ENCODE results near the gene DCST1.
A peak's percentile ranks its signal among the peaks of the same experiment; 100 is the strongest.

Gene DCST1

GRCh38 chr1:155070158-155070621 lies 36.6 kb downstream of the DCST1 start:
- peaks cover 25% of the 10 kb centered on the region for H3K27me3 ChIP-seq (ENCODE audit: control insufficient read depth, insufficient read depth, low read length)
- peaks cover 25% of the 10 kb centered on the region for H3K36me3 ChIP-seq (ENCODE audit: control insufficient read depth, insufficient read depth, low read length)
- no peak overlapping the region for H3K9ac ChIP-seq (ENCODE audit: low read depth, low read length)
- H3K9me3 ChIP-seq (ENCODE audit: control insufficient read depth, insufficient read depth, low read length), result no peaks in the 10 kb centered on the region
- no peak overlapping the region for H3K27ac ChIP-seq (ENCODE audit: low read depth, low read length)
- H3K4me3 ChIP-seq (ENCODE audit: low read depth, low read length), result peak overlapping the region; percentile 68
- peaks cover 20% of the 10 kb centered on the region for H3K4me1 ChIP-seq (ENCODE audit: control insufficient read depth, insufficient read depth, low read length)

GRCh38 chr1:155070721-155071569 lies 37.3 kb downstream of the DCST1 start:
- Histone ChIP-seq H3K4me3 (ENCODE audit: low read depth, low read length) (peak overlapping the region; percentile 68), H3K36me3 (ENCODE audit: control insufficient read depth, insufficient read depth, low read length) (peaks cover 25% of the 10 kb centered on the region), H3K9ac (ENCODE audit: low read depth, low read length) (0 out of 2 replicates have a peak overlapping the region, but pooled peaks have one; percentile 36), H3K4me1 (ENCODE audit: control insufficient read depth, insufficient read depth, low read length) (peaks cover 19% of the 10 kb centered on the region), H3K27me3 (ENCODE audit: control insufficient read depth, insufficient read depth, low read length) (peaks cover 25% of the 10 kb centered on the region), H3K27ac (ENCODE audit: low read depth, low read length) (peak overlapping the region; percentile 56), H3K9me3 (ENCODE audit: control insufficient read depth, insufficient read depth, low read length) (no peaks in the 10 kb centered on the region)

- Histone ChIP-seq H3K27me3 (ENCODE audit: control insufficient read depth, insufficient read depth, low read length) (peaks cover 25% of the 10 kb centered on the region), H3K4me1 (ENCODE audit: control insufficient read depth, insufficient read depth, low read length) (peaks cover 19% of the 10 kb centered on the region), H3K9ac (ENCODE audit: low read depth, low read length) (no peak overlapping the region), H3K36me3 (ENCODE audit: control insufficient read depth, insufficient read depth, low read length) (peaks cover 25% of the 10 kb centered on the region), H3K9me3 (ENCODE audit: control insufficient read depth, insufficient read depth, low read length) (no peaks in the 10 kb centered on the region), H3K27ac (ENCODE audit: low read depth, low read length) (peak overlapping the region; percentile 56), H3K4me3 (ENCODE audit: low read depth, low read length) (peak overlapping the region; percentile 68)
Measured at GRCh38 chr1:155071701-155072100, 38.1 kb downstream of the DCST1 start.

GRCh38 chr1:155072531-155073289 lies 39.1 kb downstream of the DCST1 start:
- Histone ChIP-seq H3K36me3 (ENCODE audit: control insufficient read depth, insufficient read depth, low read length) (peaks cover 17% of the 10 kb centered on the region), H3K4me1 (ENCODE audit: control insufficient read depth, insufficient read depth, low read length) (peaks cover 19% of the 10 kb centered on the region), H3K4me3 (ENCODE audit: low read depth, low read length) (no peak overlapping the region), H3K9ac (ENCODE audit: low read depth, low read length) (no peak overlapping the region), H3K9me3 (ENCODE audit: control insufficient read depth, insufficient read depth, low read length) (no peaks in the 10 kb centered on the region), H3K27ac (ENCODE audit: low read depth, low read length) (no peak overlapping the region), H3K27me3 (ENCODE audit: control insufficient read depth, insufficient read depth, low read length) (peaks cover 30% of the 10 kb centered on the region)

- Histone ChIP-seq H3K27ac (ENCODE audit: low read depth, low read length) (no peak overlapping the region), H3K9ac (ENCODE audit: low read depth, low read length) (no peak overlapping the region)
Measured at GRCh38 chr1:155073377-155074242, 40.0 kb downstream of the DCST1 start.

GRCh38 chr1:155075535-155075934 lies 41.9 kb downstream of the DCST1 start:
- H3K9ac ChIP-seq (ENCODE audit: low read depth, low read length), result no peak overlapping the region
- H3K4me3 ChIP-seq (ENCODE audit: low read depth, low read length), result no peak overlapping the region
- peaks cover 57% of the 10 kb centered on the region for H3K27me3 ChIP-seq (ENCODE audit: control insufficient read depth, insufficient read depth, low read length)
- no peaks in the 10 kb centered on the region for H3K36me3 ChIP-seq (ENCODE audit: control insufficient read depth, insufficient read depth, low read length)
- H3K9me3 ChIP-seq (ENCODE audit: control insufficient read depth, insufficient read depth, low read length), result no peaks in the 10 kb centered on the region
- H3K4me1 ChIP-seq (ENCODE audit: control insufficient read depth, insufficient read depth, low read length), result peaks cover 20% of the 10 kb centered on the region
- H3K27ac ChIP-seq (ENCODE audit: low read depth, low read length), result no peak overlapping the region

More at GRCh38 chr1:155073377-155074242, 40.0 kb downstream of the DCST1 start:
- Histone ChIP-seq H3K4me1 (ENCODE audit: control insufficient read depth, insufficient read depth, low read length) (peaks cover 21% of the 10 kb centered on the region), H3K4me3 (ENCODE audit: low read depth, low read length) (no peak overlapping the region), H3K27me3 (ENCODE audit: control insufficient read depth, insufficient read depth, low read length) (peaks cover 39% of the 10 kb centered on the region), H3K36me3 (ENCODE audit: control insufficient read depth, insufficient read depth, low read length) (peaks cover 9% of the 10 kb centered on the region), H3K9me3 (ENCODE audit: control insufficient read depth, insufficient read depth, low read length) (no peaks in the 10 kb centered on the region)

GRCh38 chr1:155076371-155076770 lies 42.7 kb downstream of the DCST1 start:
- H3K4me1 ChIP-seq (ENCODE audit: control insufficient read depth, insufficient read depth, low read length), result peaks cover 22% of the 10 kb centered on the region
- no peak overlapping the region for H3K9ac ChIP-seq (ENCODE audit: low read depth, low read length)
- H3K27me3 ChIP-seq (ENCODE audit: control insufficient read depth, insufficient read depth, low read length), result peaks cover 61% of the 10 kb centered on the region
- no peaks in the 10 kb centered on the region for H3K9me3 ChIP-seq (ENCODE audit: control insufficient read depth, insufficient read depth, low read length)
- H3K4me3 ChIP-seq (ENCODE audit: low read depth, low read length), result no peak overlapping the region
- no peak overlapping the region for H3K27ac ChIP-seq (ENCODE audit: low read depth, low read length)
- H3K36me3 ChIP-seq (ENCODE audit: control insufficient read depth, insufficient read depth, low read length), result no peaks in the 10 kb centered on the region

GRCh38 chr1:155077346-155077745 lies 43.7 kb downstream of the DCST1 start:
- no peaks in the 10 kb centered on the region for H3K36me3 ChIP-seq (ENCODE audit: control insufficient read depth, insufficient read depth, low read length)
- H3K27ac ChIP-seq (ENCODE audit: low read depth, low read length), result no peak overlapping the region
- H3K4me1 ChIP-seq (ENCODE audit: control insufficient read depth, insufficient read depth, low read length), result peaks cover 22% of the 10 kb centered on the region
- H3K4me3 ChIP-seq (ENCODE audit: low read depth, low read length), result no peak overlapping the region
- H3K9ac ChIP-seq (ENCODE audit: low read depth, low read length), result no peak overlapping the region
- H3K27me3 ChIP-seq (ENCODE audit: control insufficient read depth, insufficient read depth, low read length), result peaks cover 61% of the 10 kb centered on the region
- no peaks in the 10 kb centered on the region for H3K9me3 ChIP-seq (ENCODE audit: control insufficient read depth, insufficient read depth, low read length)

GRCh38 chr1:155077758-155078445 lies 44.3 kb downstream of the DCST1 start:
- no peak overlapping the region for H3K27ac ChIP-seq (ENCODE audit: low read depth, low read length)
- H3K27me3 ChIP-seq (ENCODE audit: control insufficient read depth, insufficient read depth, low read length), result peaks cover 63% of the 10 kb centered on the region
- H3K4me1 ChIP-seq (ENCODE audit: control insufficient read depth, insufficient read depth, low read length), result peaks cover 20% of the 10 kb centered on the region

More at GRCh38 chr1:155077758-155078445, 44.3 kb downstream of the DCST1 start:
- Histone ChIP-seq H3K9ac (ENCODE audit: low read depth, low read length) (no peak overlapping the region), H3K9me3 (ENCODE audit: control insufficient read depth, insufficient read depth, low read length) (no peaks in the 10 kb centered on the region), H3K4me3 (ENCODE audit: low read depth, low read length) (peak overlapping the region; percentile 62; the same call in 1 of the 2 replicates), H3K36me3 (ENCODE audit: control insufficient read depth, insufficient read depth, low read length) (no peaks in the 10 kb centered on the region)

All from HUES48 (cell line).